Peyer's patch (tissue), 4 donors: ENCODE data around the gene NLGN1. TPM values are rescaled to one million over a fixed set of nuclear protein-coding genes. Genes with fewer than 3 reads are reported as not detected.

Experiments
- DNase-seq, 3 donors: peaks; one replicate each; pipeline ENCODE4 v3.0.0-alpha.2; 2017 to 2019
- H3K27ac ChIP-seq, 4 donors: fragments of 200-600 bp; sonication (generic); one replicate each; pipeline ENCODE4 v1.5.1; 2016 to 2019
- H3K27me3 ChIP-seq, 2 donors: fragments of 200-600 bp; sonication (generic); one replicate each; pipeline ENCODE4 v1.5.1; 2019
- H3K36me3 ChIP-seq, 3 donors: fragments of 200-600 bp; sonication (generic); one replicate each; pipeline ENCODE4 v1.5.1; 2016 to 2019
- H3K4me1 ChIP-seq, 4 donors: fragments of 200-600 bp; sonication (generic); one replicate each; pipeline ENCODE4 v1.5.1; 2016 to 2019
- H3K4me3 ChIP-seq, 4 donors: fragments of 200-600 bp; sonication (generic); 1 replicate in 3 of 4; 2 replicates in 1 of 4; pipeline ENCODE4 v1.5.1; 2016 to 2019; ENCODE audit warnings: mild to moderate bottlenecking in 1 of 4
- H3K9me3 ChIP-seq, 4 donors: fragments of 200-600 bp; sonication (generic); one replicate each; pipeline ENCODE4 v1.5.1; 2016 to 2019; ENCODE audit warnings: mild to moderate bottlenecking in 1 of 4
- POLR2A ChIP-seq, 2 donors: fragments of 450-650 bp; IDR thresholded peaks; one replicate each; pipeline ENCODE4 v1.5.1; 2017; ENCODE audit warnings: antibody characterized with exemption in 2 of 2, mild to moderate bottlenecking in 2 of 2, moderate library complexity in 2 of 2
- total RNA-seq, 4 donors: library from RNA; depleted of rRNA; stranded (reverse); fragments of >200 nt; gene quantifications; one replicate each; pipeline ENCODE4 v1.1.0, GENCODE V29; 2016
- TF ChIP-seq, protein P1 (sequence below), 6 experiments: fragments of 450-650 bp in 4 of 6; fragments of 200-600 bp in 2 of 6; sonication (generic) in 1 of 6; IDR thresholded peaks; one replicate each; pipeline ENCODE4 v1.5.1; 2017 to 2019; ENCODE audit warnings: antibody characterized with exemption in 6 of 6, mild to moderate bottlenecking in 3 of 6, moderate library complexity in 1 of 6

The NLGN1 gene
- total RNA-seq, 4 donors from 2014 or later, result 0.18 to 3.3 (median 1.3) TPM

DNA sequence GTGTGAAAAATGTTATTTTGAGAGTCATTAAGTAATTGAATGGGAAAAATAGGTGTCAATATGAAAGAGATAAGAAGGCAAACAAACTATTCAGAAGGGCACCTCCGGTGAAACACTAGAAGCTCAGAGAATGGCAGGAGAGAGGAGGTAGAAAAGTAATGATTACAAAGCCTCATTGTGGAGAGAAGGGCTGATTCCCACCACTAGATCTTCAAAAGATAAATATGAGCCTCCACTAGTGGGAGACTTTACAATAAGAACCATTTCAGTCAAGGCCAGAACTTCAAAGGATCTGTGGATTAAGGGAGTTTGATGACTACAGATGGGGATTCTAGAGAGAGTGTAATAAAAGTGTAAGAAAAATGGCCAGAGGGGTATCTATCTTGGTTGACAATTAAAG lies 535.6 kb downstream of the NLGN1 start:
- no peaks in the 10 kb centered on the region for H3K4me1 ChIP-seq
- no peak overlapping the region for H3K27ac ChIP-seq
- TF ChIP-seq, protein P1, sequence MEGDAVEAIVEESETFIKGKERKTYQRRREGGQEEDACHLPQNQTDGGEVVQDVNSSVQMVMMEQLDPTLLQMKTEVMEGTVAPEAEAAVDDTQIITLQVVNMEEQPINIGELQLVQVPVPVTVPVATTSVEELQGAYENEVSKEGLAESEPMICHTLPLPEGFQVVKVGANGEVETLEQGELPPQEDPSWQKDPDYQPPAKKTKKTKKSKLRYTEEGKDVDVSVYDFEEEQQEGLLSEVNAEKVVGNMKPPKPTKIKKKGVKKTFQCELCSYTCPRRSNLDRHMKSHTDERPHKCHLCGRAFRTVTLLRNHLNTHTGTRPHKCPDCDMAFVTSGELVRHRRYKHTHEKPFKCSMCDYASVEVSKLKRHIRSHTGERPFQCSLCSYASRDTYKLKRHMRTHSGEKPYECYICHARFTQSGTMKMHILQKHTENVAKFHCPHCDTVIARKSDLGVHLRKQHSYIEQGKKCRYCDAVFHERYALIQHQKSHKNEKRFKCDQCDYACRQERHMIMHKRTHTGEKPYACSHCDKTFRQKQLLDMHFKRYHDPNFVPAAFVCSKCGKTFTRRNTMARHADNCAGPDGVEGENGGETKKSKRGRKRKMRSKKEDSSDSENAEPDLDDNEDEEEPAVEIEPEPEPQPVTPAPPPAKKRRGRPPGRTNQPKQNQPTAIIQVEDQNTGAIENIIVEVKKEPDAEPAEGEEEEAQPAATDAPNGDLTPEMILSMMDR (IDR thresholded peaks at IDR 0.05), result no peak
- no peak for TF ChIP-seq POLR2A (IDR thresholded peaks at IDR 0.05)
- H3K9me3 ChIP-seq, result no peaks in the 10 kb centered on the region
- DNase-seq, result no peak
- H3K27me3 ChIP-seq, result no peaks in the 10 kb centered on the region
- no peaks in the 10 kb centered on the region for H3K36me3 ChIP-seq
- H3K4me3 ChIP-seq, result no peak overlapping the region

DNA sequence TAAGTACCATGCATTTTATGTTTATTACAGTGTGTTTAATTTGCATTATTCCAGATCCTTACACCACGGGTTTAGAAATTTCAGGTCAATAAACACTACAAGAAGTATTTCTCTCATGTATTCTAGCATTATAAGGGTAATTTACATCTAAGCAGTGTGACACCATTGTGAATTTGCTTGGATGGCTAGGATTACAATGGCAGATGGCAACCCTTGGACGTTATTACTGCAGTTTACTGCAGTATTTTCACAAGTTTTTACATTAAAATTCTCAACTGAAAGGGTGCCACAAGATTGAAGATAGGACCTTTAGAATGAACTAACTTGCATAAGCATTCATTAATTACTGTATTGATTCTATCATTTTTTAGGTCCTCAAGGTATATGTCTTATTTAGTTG lies 538.8 kb downstream of the NLGN1 start:
- Histone ChIP-seq H3K9me3 (no peaks in the 10 kb centered on the region), H3K27me3 (no peaks in the 10 kb centered on the region), H3K4me3 (no peak overlapping the region), H3K4me1 (no peaks in the 10 kb centered on the region), H3K36me3 (no peaks in the 10 kb centered on the region), H3K27ac (no peak overlapping the region)
- no peak for DNase-seq
- no peak for TF ChIP-seq POLR2A (IDR thresholded peaks at IDR 0.05)
- TF ChIP-seq, protein P1 (IDR thresholded peaks at IDR 0.05), result no peak

DNA sequence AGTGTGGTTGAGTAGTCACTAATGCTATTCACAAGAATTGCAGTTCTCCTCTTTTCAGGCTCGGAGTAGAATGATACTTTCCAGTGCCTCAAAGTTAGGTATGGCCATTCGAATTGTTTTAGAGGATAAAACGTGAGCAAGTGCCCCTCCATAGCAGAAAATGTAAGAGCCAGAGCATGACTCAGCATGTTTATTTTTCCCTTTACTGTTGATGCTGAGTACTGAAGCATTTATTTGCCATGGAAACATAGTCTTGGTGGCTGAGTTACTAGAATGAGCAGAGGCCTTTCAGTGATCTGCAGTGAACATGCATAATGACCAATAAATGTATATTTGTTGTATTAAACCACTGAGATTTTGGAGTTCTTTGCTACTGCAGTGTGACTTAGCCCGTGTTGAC lies 540.6 kb downstream of the NLGN1 start:
- Histone ChIP-seq H3K36me3 (no peaks in the 10 kb centered on the region), H3K4me3 (no peak overlapping the region), H3K4me1 (no peaks in the 10 kb centered on the region), H3K27ac (no peak overlapping the region), H3K9me3 (no peaks in the 10 kb centered on the region), H3K27me3 (no peaks in the 10 kb centered on the region)
- TF ChIP-seq POLR2A (IDR thresholded peaks at IDR 0.05), result no peak
- TF ChIP-seq, protein P1 (IDR thresholded peaks at IDR 0.05), result no peak
- DNase-seq, result no peak

DNA sequence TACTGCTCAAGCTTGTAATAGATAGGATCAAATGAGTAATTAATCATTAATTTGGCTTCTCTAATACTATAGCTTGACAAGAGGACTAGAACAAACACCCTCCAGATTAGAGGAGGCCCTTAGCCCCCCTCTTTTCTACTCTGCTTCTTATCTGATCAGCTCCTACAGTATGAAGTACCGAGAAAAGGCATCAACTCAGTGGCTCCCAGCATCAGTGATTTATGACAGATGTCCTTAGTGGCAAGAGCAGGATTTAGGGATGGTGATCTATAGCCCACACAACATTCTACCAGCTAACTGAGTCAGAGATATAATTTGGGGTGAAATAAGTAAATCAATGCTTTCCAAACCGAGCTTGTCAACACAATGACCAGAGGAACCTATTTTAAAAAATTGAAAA lies 541.1 kb downstream of the NLGN1 start:
- H3K9me3 ChIP-seq, result no peaks in the 10 kb centered on the region
- TF ChIP-seq, protein P1 (IDR thresholded peaks at IDR 0.05), result no peak
- TF ChIP-seq POLR2A (IDR thresholded peaks at IDR 0.05), result no peak
- no peaks in the 10 kb centered on the region for H3K36me3 ChIP-seq
- no peak overlapping the region for H3K4me3 ChIP-seq
- no peak overlapping the region for H3K27ac ChIP-seq
- no peaks in the 10 kb centered on the region for H3K27me3 ChIP-seq
- no peak for DNase-seq
- no peaks in the 10 kb centered on the region for H3K4me1 ChIP-seq

DNA sequence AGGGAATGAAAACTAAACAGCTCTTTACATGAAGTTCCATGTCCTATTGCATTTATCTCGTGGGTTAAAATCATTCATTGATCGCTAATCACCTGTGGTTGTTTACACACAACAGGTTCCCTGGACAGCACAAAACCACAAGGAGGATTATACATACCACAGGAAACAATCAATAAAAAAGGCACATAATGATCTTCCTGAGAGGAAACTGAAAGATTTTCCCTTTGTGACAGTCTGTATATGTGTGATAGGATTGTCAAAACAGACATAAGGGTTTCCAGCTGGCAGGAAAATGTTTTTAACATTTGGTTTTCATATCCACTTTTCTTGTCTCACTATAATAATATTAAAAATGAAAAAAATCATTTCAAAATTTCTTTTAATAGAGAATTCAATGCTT lies 541.8 kb downstream of the NLGN1 start:
- no peaks in the 10 kb centered on the region for H3K9me3 ChIP-seq

DNA sequence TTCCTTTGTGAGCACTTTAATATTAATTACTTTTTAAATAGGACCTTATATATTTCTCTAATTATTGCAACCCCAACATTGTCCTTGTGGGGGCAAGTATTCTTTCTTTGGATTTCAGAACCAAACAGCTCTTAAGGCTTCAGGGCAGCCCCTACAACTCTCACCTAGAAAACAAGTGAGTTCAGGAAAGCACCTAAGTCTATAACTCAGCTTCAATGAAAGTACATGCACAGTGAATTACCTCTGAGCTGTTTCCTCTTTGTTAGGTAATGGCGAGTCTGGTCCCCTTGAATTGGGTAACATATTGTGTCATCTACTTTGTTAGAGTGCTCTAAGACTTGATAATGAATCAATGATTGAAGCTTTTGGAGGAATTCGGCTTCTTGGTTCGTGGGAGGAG lies 545.7 kb downstream of the NLGN1 start:
- H3K27ac ChIP-seq, result no peak overlapping the region
- no peaks in the 10 kb centered on the region for H3K36me3 ChIP-seq
- no peaks in the 10 kb centered on the region for H3K9me3 ChIP-seq
- H3K4me3 ChIP-seq, result no peak overlapping the region
- no peaks in the 10 kb centered on the region for H3K4me1 ChIP-seq
- H3K27me3 ChIP-seq, result no peaks in the 10 kb centered on the region
- no peak for DNase-seq
- TF ChIP-seq, protein P1 (IDR thresholded peaks at IDR 0.05), result no peak
- TF ChIP-seq POLR2A (IDR thresholded peaks at IDR 0.05), result no peak

More for the DNA sequence above, 541.8 kb downstream of the NLGN1 start:
- TF ChIP-seq POLR2A (IDR thresholded peaks at IDR 0.05), result no peak
- no peak for DNase-seq
- Histone ChIP-seq H3K27ac (no peak overlapping the region), H3K4me1 (no peaks in the 10 kb centered on the region), H3K4me3 (no peak overlapping the region), H3K36me3 (no peaks in the 10 kb centered on the region), H3K27me3 (no peaks in the 10 kb centered on the region)
